Measurements from ENCODE around the gene SHBG. TPM values are rescaled to one million over a fixed set of nuclear protein-coding genes. Genes with fewer than 3 reads are reported as not detected.
"Not testable (repeated sequence)": the region's sequence is repeated elsewhere in the genome, so short reads cannot be mapped to it uniquely, and the experiment has no call there.

The SHBG gene
- total and polyA plus RNA-seq, 4 donors, result 0.20 to 2.7 (median 1.3) TPM

- H3K27ac ChIP-seq (ENCODE audit: low read depth, low read length), result no peak overlapping the region
- peaks cover 16% of the 10 kb centered on the region for H3K4me1 ChIP-seq (ENCODE audit: control insufficient read depth, insufficient read depth, low read length)
- no peak for DNase-seq (ENCODE audit: low read depth in 4 of 6, low spot score in 6 of 6)
- peaks cover 8% of the 10 kb centered on the region for H3K36me3 ChIP-seq (ENCODE audit: control insufficient read depth, insufficient read depth, low read length)
- no peaks in the 10 kb centered on the region for H3K9me3 ChIP-seq (ENCODE audit: control insufficient read depth, insufficient read depth, low read length)
- no peaks in the 10 kb centered on the region for H3K27me3 ChIP-seq (ENCODE audit: control insufficient read depth, insufficient read depth, low read length)
- no CpG with 5 or more reads among the region's 3 CpGs for WGBS (ENCODE audit: insufficient coverage)
- no peak overlapping the region for H3K4me3 ChIP-seq (ENCODE audit: low read depth, low read length)
Measured at GRCh38 chr17:7611635-7612293, 18.2 kb upstream of the SHBG start.

- Histone ChIP-seq H3K36me3 (ENCODE audit: control insufficient read depth, insufficient read depth, low read length) (peaks cover 8% of the 10 kb centered on the region), H3K27me3 (ENCODE audit: control insufficient read depth, insufficient read depth, low read length) (no peaks in the 10 kb centered on the region), H3K4me3 (ENCODE audit: low read depth, low read length) (no peak overlapping the region), H3K9me3 (ENCODE audit: control insufficient read depth, insufficient read depth, low read length) (no peaks in the 10 kb centered on the region), H3K27ac (ENCODE audit: low read depth, low read length) (no peak overlapping the region), H3K4me1 (ENCODE audit: control insufficient read depth, insufficient read depth, low read length) (peaks cover 16% of the 10 kb centered on the region)
- WGBS (ENCODE audit: insufficient coverage), result 75% methylated on average over 1 of the region's 1 CpG
- DNase-seq (ENCODE audit: low read depth in 4 of 6, low spot score in 6 of 6), result no peak
Measured at GRCh38 chr17:7612294-7612640, 17.7 kb upstream of the SHBG start.

- peak in 1 of 6 donors; percentile 3 for DNase-seq (ENCODE audit: low read depth in 4 of 6, low spot score in 6 of 6)
- Histone ChIP-seq H3K27ac (ENCODE audit: low read depth, low read length) (peak overlapping the region; percentile 64), H3K4me3 (ENCODE audit: low read depth, low read length) (peak overlapping the region; percentile 86), H3K9me3 (ENCODE audit: control insufficient read depth, insufficient read depth, low read length) (no peaks in the 10 kb centered on the region), H3K27me3 (ENCODE audit: control insufficient read depth, insufficient read depth, low read length) (no peaks in the 10 kb centered on the region), H3K4me1 (ENCODE audit: control insufficient read depth, insufficient read depth, low read length) (peaks cover 16% of the 10 kb centered on the region), H3K36me3 (ENCODE audit: control insufficient read depth, insufficient read depth, low read length) (peaks cover 6% of the 10 kb centered on the region)
- WGBS (ENCODE audit: insufficient coverage), result 7% methylated on average over 20 of the region's 20 CpGs
Measured at GRCh38 chr17:7613769-7614424, 16.0 kb upstream of the SHBG start.

GRCh38 chr17:7614425-7615264 lies 15.3 kb upstream of the SHBG start, which contains the start of gene FXR2:
Gene FXR2, minus strand, starts transcription at chr17:7614897. Its CDS starts 365 bp downstream, at chr17:7614532.
- under 1% methylated on average over 92 of the region's 93 CpGs for WGBS (ENCODE audit: insufficient coverage)
- no peaks in the 10 kb centered on the region for H3K9me3 ChIP-seq (ENCODE audit: control insufficient read depth, insufficient read depth, low read length)
- H3K4me1 ChIP-seq (ENCODE audit: control insufficient read depth, insufficient read depth, low read length), result peaks cover 16% of the 10 kb centered on the region
- peak; percentile 97 to 100 (median 100) for DNase-seq (ENCODE audit: low read depth in 4 of 6, low spot score in 6 of 6)
- peak within 1 kb of the TSS; percentile 86 for H3K4me3 ChIP-seq (ENCODE audit: low read depth, low read length)
- H3K27me3 ChIP-seq (ENCODE audit: control insufficient read depth, insufficient read depth, low read length), result no peaks in the 10 kb centered on the region
- H3K27ac ChIP-seq (ENCODE audit: low read depth, low read length), result peak within 1 kb of the TSS; percentile 78
- peaks cover 6% of the 10 kb centered on the region for H3K36me3 ChIP-seq (ENCODE audit: control insufficient read depth, insufficient read depth, low read length)

- no peak for DNase-seq (ENCODE audit: low read depth in 4 of 6, low spot score in 6 of 6)
- Histone ChIP-seq H3K4me1 (ENCODE audit: control insufficient read depth, insufficient read depth, low read length) (peaks cover 16% of the 10 kb centered on the region), H3K36me3 (ENCODE audit: control insufficient read depth, insufficient read depth, low read length) (peaks cover 6% of the 10 kb centered on the region), H3K4me3 (ENCODE audit: low read depth, low read length) (peak overlapping the region; percentile 44), H3K27me3 (ENCODE audit: control insufficient read depth, insufficient read depth, low read length) (no peaks in the 10 kb centered on the region), H3K9me3 (ENCODE audit: control insufficient read depth, insufficient read depth, low read length) (no peaks in the 10 kb centered on the region), H3K27ac (ENCODE audit: low read depth, low read length) (peak overlapping the region; percentile 78)
- 9% methylated on average over 15 of the region's 28 CpGs for WGBS (ENCODE audit: insufficient coverage)
Measured at GRCh38 chr17:7615265-7615747, 14.6 kb upstream of the SHBG start.

- no peaks in the 10 kb centered on the region for H3K9me3 ChIP-seq (ENCODE audit: control insufficient read depth, insufficient read depth, low read length)
- no peaks in the 10 kb centered on the region for H3K27me3 ChIP-seq (ENCODE audit: control insufficient read depth, insufficient read depth, low read length)
- DNase-seq (ENCODE audit: low read depth in 4 of 6, low spot score in 6 of 6), result no peak
- no peaks in the 10 kb centered on the region for H3K36me3 ChIP-seq (ENCODE audit: control insufficient read depth, insufficient read depth, low read length)
- no peak overlapping the region for H3K4me3 ChIP-seq (ENCODE audit: low read depth, low read length)
- peaks cover 4% of the 10 kb centered on the region for H3K4me1 ChIP-seq (ENCODE audit: control insufficient read depth, insufficient read depth, low read length)
- H3K27ac ChIP-seq (ENCODE audit: low read depth, low read length), result no peak overlapping the region
- WGBS (ENCODE audit: insufficient coverage), result 88% methylated on average over 2 of the region's 5 CpGs
Measured at GRCh38 chr17:7618608-7619007, 11.3 kb upstream of the SHBG start.

GRCh38 chr17:7620835-7621234 lies 9.1 kb upstream of the SHBG start:
- no peaks in the 10 kb centered on the region for H3K4me1 ChIP-seq (ENCODE audit: control insufficient read depth, insufficient read depth, low read length)
- peaks cover 4% of the 10 kb centered on the region for H3K36me3 ChIP-seq (ENCODE audit: control insufficient read depth, insufficient read depth, low read length)
- DNase-seq (ENCODE audit: low read depth in 4 of 6, low spot score in 6 of 6), result no peak
- 100% methylated on average over 4 of the region's 8 CpGs for WGBS (ENCODE audit: insufficient coverage)
- H3K27me3 ChIP-seq (ENCODE audit: control insufficient read depth, insufficient read depth, low read length), result no peaks in the 10 kb centered on the region
- H3K9me3 ChIP-seq (ENCODE audit: control insufficient read depth, insufficient read depth, low read length), result no peaks in the 10 kb centered on the region
- H3K4me3 ChIP-seq (ENCODE audit: low read depth, low read length), result no peak overlapping the region
- H3K27ac ChIP-seq (ENCODE audit: low read depth, low read length), result no peak overlapping the region

GRCh38 chr17:7623661-7624060 lies 6.3 kb upstream of the SHBG start:
- Histone ChIP-seq H3K4me3 (ENCODE audit: low read depth, low read length) (no peak overlapping the region), H3K27me3 (ENCODE audit: control insufficient read depth, insufficient read depth, low read length) (no peaks in the 10 kb centered on the region), H3K4me1 (ENCODE audit: control insufficient read depth, insufficient read depth, low read length) (peaks cover 17% of the 10 kb centered on the region), H3K36me3 (ENCODE audit: control insufficient read depth, insufficient read depth, low read length) (peaks cover 12% of the 10 kb centered on the region), H3K9me3 (ENCODE audit: control insufficient read depth, insufficient read depth, low read length) (no peaks in the 10 kb centered on the region), H3K27ac (ENCODE audit: low read depth, low read length) (no peak overlapping the region)
- DNase-seq (ENCODE audit: low read depth in 4 of 6, low spot score in 6 of 6), result no peak
- WGBS (ENCODE audit: insufficient coverage), result 100% methylated on average over 1 of the region's 5 CpGs

- DNase-seq (ENCODE audit: low read depth in 4 of 6, low spot score in 6 of 6); H3K27me3 ChIP-seq (ENCODE audit: control insufficient read depth, insufficient read depth, low read length); H3K9me3 ChIP-seq (ENCODE audit: control insufficient read depth, insufficient read depth, low read length); H3K4me3 ChIP-seq (ENCODE audit: low read depth, low read length); H3K27ac ChIP-seq (ENCODE audit: low read depth, low read length): not testable (repeated sequence)
- H3K36me3 ChIP-seq (ENCODE audit: control insufficient read depth, insufficient read depth, low read length), result peaks cover 12% of the 10 kb centered on the region
- H3K4me1 ChIP-seq (ENCODE audit: control insufficient read depth, insufficient read depth, low read length), result peaks cover 17% of the 10 kb centered on the region
- WGBS (ENCODE audit: insufficient coverage), result 96% methylated on average over 13 of the region's 16 CpGs
Measured at GRCh38 chr17:7625749-7626148, 4.2 kb upstream of the SHBG start.
